ENCODE measurements around the gene CIAO2B.

CIAO2B gene

GRCh38 chr16:66890799-66891198 is 43.4 kb downstream of the CIAO2B start:
- Histone ChIP-seq H3K27me3 (ENCODE audit: control insufficient read depth in 2 of 2, insufficient read depth in 2 of 2, low read length in 2 of 2) (no peaks in the 10 kb centered on the region), H3K4me1 (ENCODE audit: control insufficient read depth in 2 of 2, insufficient read depth in 2 of 2, low read length in 2 of 2) (peaks cover 6% of the 10 kb centered on the region in 2 donors), H3K9ac (ENCODE audit: low read depth in 1 of 2, low read length in 2 of 2) (no peak overlapping the region), H3K4me3 (ENCODE audit: low read length in 2 of 2) (no peak overlapping the region), H3K36me3 (ENCODE audit: control insufficient read depth in 2 of 2, insufficient read depth in 2 of 2, low read length in 2 of 2) (peaks cover 10 to 11% of the 10 kb centered on the region in 2 donors), H3K27ac (ENCODE audit: low read depth in 2 of 2, low read length in 2 of 2) (no peak overlapping the region), H3K9me3 (ENCODE audit: control insufficient read depth in 2 of 2, low read length in 2 of 2) (no peaks in the 10 kb centered on the region)

GRCh38 chr16:66889622-66890021 is 44.6 kb downstream of the CIAO2B start:
- H3K9me3 ChIP-seq (ENCODE audit: control insufficient read depth in 2 of 2, low read length in 2 of 2), result no peaks in the 10 kb centered on the region
- H3K27me3 ChIP-seq (ENCODE audit: control insufficient read depth in 2 of 2, insufficient read depth in 2 of 2, low read length in 2 of 2), result no peaks in the 10 kb centered on the region
- H3K27ac ChIP-seq (ENCODE audit: low read depth in 2 of 2, low read length in 2 of 2), result no peak overlapping the region
- H3K9ac ChIP-seq (ENCODE audit: low read depth in 1 of 2, low read length in 2 of 2), result no peak overlapping the region
- H3K4me3 ChIP-seq (ENCODE audit: low read length in 2 of 2), result no peak overlapping the region
- H3K36me3 ChIP-seq (ENCODE audit: control insufficient read depth in 2 of 2, insufficient read depth in 2 of 2, low read length in 2 of 2), result peaks cover 21 to 23% of the 10 kb centered on the region in 2 donors
- no peaks in the 10 kb centered on the region for H3K4me1 ChIP-seq (ENCODE audit: control insufficient read depth in 2 of 2, insufficient read depth in 2 of 2, low read length in 2 of 2)

GRCh38 chr16:66888647-66889615 is 45.3 kb downstream of the CIAO2B start:
- Histone ChIP-seq H3K27me3 (ENCODE audit: control insufficient read depth in 2 of 2, insufficient read depth in 2 of 2, low read length in 2 of 2) (no peaks in the 10 kb centered on the region), H3K4me3 (ENCODE audit: low read length in 2 of 2) (no peak overlapping the region), H3K9me3 (ENCODE audit: control insufficient read depth in 2 of 2, low read length in 2 of 2) (no peaks in the 10 kb centered on the region), H3K36me3 (ENCODE audit: control insufficient read depth in 2 of 2, insufficient read depth in 2 of 2, low read length in 2 of 2) (peaks cover 23 to 27% of the 10 kb centered on the region in 2 donors), H3K4me1 (ENCODE audit: control insufficient read depth in 2 of 2, insufficient read depth in 2 of 2, low read length in 2 of 2) (no peaks in the 10 kb centered on the region), H3K27ac (ENCODE audit: low read depth in 2 of 2, low read length in 2 of 2) (no peak overlapping the region), H3K9ac (ENCODE audit: low read depth in 1 of 2, low read length in 2 of 2) (no peak overlapping the region)

- H3K27ac ChIP-seq (ENCODE audit: low read depth in 2 of 2, low read length in 2 of 2), result no peak overlapping the region
- H3K4me3 ChIP-seq (ENCODE audit: low read length in 2 of 2), result no peak overlapping the region
- H3K9me3 ChIP-seq (ENCODE audit: control insufficient read depth in 2 of 2, low read length in 2 of 2), result no peaks in the 10 kb centered on the region
- H3K9ac ChIP-seq (ENCODE audit: low read depth in 1 of 2, low read length in 2 of 2), result no peak overlapping the region
- H3K4me1 ChIP-seq (ENCODE audit: control insufficient read depth in 2 of 2, insufficient read depth in 2 of 2, low read length in 2 of 2), result no peaks in the 10 kb centered on the region
- H3K27me3 ChIP-seq (ENCODE audit: control insufficient read depth in 2 of 2, insufficient read depth in 2 of 2, low read length in 2 of 2), result no peaks in the 10 kb centered on the region
- peaks cover 23 to 27% of the 10 kb centered on the region in 2 donors for H3K36me3 ChIP-seq (ENCODE audit: control insufficient read depth in 2 of 2, insufficient read depth in 2 of 2, low read length in 2 of 2)
These were observed 47.3 kb downstream of the CIAO2B start for GRCh38 chr16:66886914-66887313.

GRCh38 chr16:66886321-66886720 is 47.9 kb downstream of the CIAO2B start:
- Histone ChIP-seq H3K27me3 (ENCODE audit: control insufficient read depth in 2 of 2, insufficient read depth in 2 of 2, low read length in 2 of 2) (no peaks in the 10 kb centered on the region), H3K9ac (ENCODE audit: low read depth in 1 of 2, low read length in 2 of 2) (no peak overlapping the region), H3K36me3 (ENCODE audit: control insufficient read depth in 2 of 2, insufficient read depth in 2 of 2, low read length in 2 of 2) (peaks cover 23 to 27% of the 10 kb centered on the region in 2 donors), H3K9me3 (ENCODE audit: control insufficient read depth in 2 of 2, low read length in 2 of 2) (no peaks in the 10 kb centered on the region), H3K4me1 (ENCODE audit: control insufficient read depth in 2 of 2, insufficient read depth in 2 of 2, low read length in 2 of 2) (peaks cover 0 to 3% of the 10 kb centered on the region in 2 donors), H3K4me3 (ENCODE audit: low read length in 2 of 2) (no peak overlapping the region), H3K27ac (ENCODE audit: low read depth in 2 of 2, low read length in 2 of 2) (no peak overlapping the region)

- Histone ChIP-seq H3K9me3 (ENCODE audit: control insufficient read depth in 2 of 2, low read length in 2 of 2) (no peaks in the 10 kb centered on the region), H3K36me3 (ENCODE audit: control insufficient read depth in 2 of 2, insufficient read depth in 2 of 2, low read length in 2 of 2) (peaks cover 23 to 27% of the 10 kb centered on the region in 2 donors), H3K27me3 (ENCODE audit: control insufficient read depth in 2 of 2, insufficient read depth in 2 of 2, low read length in 2 of 2) (no peaks in the 10 kb centered on the region), H3K4me1 (ENCODE audit: control insufficient read depth in 2 of 2, insufficient read depth in 2 of 2, low read length in 2 of 2) (peaks cover 4 to 9% of the 10 kb centered on the region in 2 donors), H3K9ac (ENCODE audit: low read depth in 1 of 2, low read length in 2 of 2) (no peak overlapping the region), H3K4me3 (ENCODE audit: low read length in 2 of 2) (no peak overlapping the region), H3K27ac (ENCODE audit: low read depth in 2 of 2, low read length in 2 of 2) (no peak overlapping the region)
These were observed 48.7 kb downstream of the CIAO2B start for GRCh38 chr16:66885491-66885890.

GRCh38 chr16:66882702-66883101 is 51.5 kb downstream of the CIAO2B start:
- Histone ChIP-seq H3K27ac (ENCODE audit: low read depth in 2 of 2, low read length in 2 of 2) (no peak overlapping the region), H3K9me3 (ENCODE audit: control insufficient read depth in 2 of 2, low read length in 2 of 2) (no peaks in the 10 kb centered on the region), H3K9ac (ENCODE audit: low read depth in 1 of 2, low read length in 2 of 2) (no peak overlapping the region), H3K36me3 (ENCODE audit: control insufficient read depth in 2 of 2, insufficient read depth in 2 of 2, low read length in 2 of 2) (peaks cover 23 to 27% of the 10 kb centered on the region in 2 donors), H3K4me1 (ENCODE audit: control insufficient read depth in 2 of 2, insufficient read depth in 2 of 2, low read length in 2 of 2) (peaks cover 9 to 23% of the 10 kb centered on the region in 2 donors), H3K27me3 (ENCODE audit: control insufficient read depth in 2 of 2, insufficient read depth in 2 of 2, low read length in 2 of 2) (no peaks in the 10 kb centered on the region), H3K4me3 (ENCODE audit: low read length in 2 of 2) (no peak overlapping the region)
